HCT116 (cell line): Measurements from ENCODE around the gene CNPY3. TPM values are rescaled to one million over a fixed set of nuclear protein-coding genes. Genes with fewer than 3 reads are reported as not detected.

ENCODE experiments used
- ATAC-seq: fragments of 200-7000 bp; cut with Tn5 transposase; 2 replicates; pipeline ENCODE4 v1.9.1; 2020; ENCODE audit warnings: mild to moderate bottlenecking, moderate library complexity
- BruUV-seq: library from RNA; stranded (reverse); fragments of 400-500 nt; replicated peaks from 2 replicates; lab custom pipeline; 2021; lab: Mats Ljungman, UMichigan
- CTCF ChIA-PET: fragments of 300-600 bp; sonication (Branson Sonifier 250); formaldehyde crosslinking; loops from one replicate; lab custom pipeline; 2021; ENCODE audit warnings: antibody characterized with exemption; lab: Charles Lee
- POLR2A ChIA-PET: fragments of 300-600, 350-600 bp; sonication (Branson Sonifier 250); formaldehyde crosslinking; loops from one replicate; lab custom pipeline; 2021; ENCODE audit warnings: antibody characterized with exemption; lab: Charles Lee
- RAD21 ChIA-PET, 2 experiments: fragments of 300-600 bp; sonication (Branson Sonifier 250); formaldehyde crosslinking; loops; one replicate each; lab custom pipeline; 2023; ENCODE audit warnings: low total read pairs in 2 of 2; ENCODE audit not compliant: uncharacterized antibody in 2 of 2, unreplicated experiment in 2 of 2, low non-redundant PET in 1 of 2; lab: Charles Lee
- DNase-seq: peaks from one replicate; pipeline ENCODE4 v3.0.0-alpha.2; 2010; ENCODE audit warnings: low read depth, low spot score
- H2AFZ ChIP-seq: fragments of 200-600 bp; shearing (Covaris generic), sonication (generic); 2 replicates; pipeline ENCODE4 v1.6.1; 2017; ENCODE audit warnings: low read depth, mixed run types, mixed read lengths, antibody characterized with exemption, low read length; ENCODE audit not compliant: poor library complexity, severe bottlenecking
- H3K27ac ChIP-seq: 2 replicates; pipeline ENCODE4 v1.5.1; 2012; ENCODE audit warnings: low read depth, low read length
- H3K27me3 ChIP-seq: fragments of 200-600 bp; sonication (generic); 2 replicates; pipeline ENCODE4 v1.6.1; 2016; ENCODE audit warnings: mixed run types, low read length, mixed read lengths; ENCODE audit not compliant: insufficient read depth
- H3K36me3 ChIP-seq, 2 experiments: fragments of 200-500 bp in 1 of 2; fragments of 200-600 bp in 1 of 2; sonication (Bioruptor generic) in 1 of 2; sonication (generic) in 1 of 2; 2 replicates each; pipeline versions ENCODE4 v1.5.1 to v1.6.1; 2014 to 2016; ENCODE audit warnings: low read length in 2 of 2, inconsistent platforms in 1 of 2, mixed read lengths in 1 of 2, mixed run types in 1 of 2; ENCODE audit not compliant: insufficient read depth in 2 of 2, control insufficient read depth in 1 of 2
- H3K4me1 ChIP-seq, 2 experiments: fragments of 200-600 bp in 1 of 2; sonication (generic) in 1 of 2; 2 replicates each; pipeline versions ENCODE4 v1.5.1 to v1.6.1; 2012 to 2017; ENCODE audit warnings: low read length in 2 of 2, inconsistent platforms in 1 of 2, mild to moderate bottlenecking in 1 of 2, mixed read lengths in 1 of 2, mixed run types in 1 of 2, moderate library complexity in 1 of 2; ENCODE audit not compliant: insufficient read depth in 2 of 2, control insufficient read depth in 1 of 2
- H3K4me2 ChIP-seq: fragments of 200-600 bp; sonication (generic); 2 replicates; pipeline ENCODE4 v1.6.1; 2017; ENCODE audit warnings: mixed run types, low read length, mixed read lengths
- H3K4me3 ChIP-seq, 2 experiments: fragments of 200-600 bp in 1 of 2; sonication (generic) in 1 of 2; replicated peaks in 1 of 2; 2 replicates each; pipeline ENCODE4 v1.5.1; 2011 to 2016; ENCODE audit warnings: low read length in 2 of 2, control low read depth in 1 of 2, low read depth in 1 of 2, mild to moderate bottlenecking in 1 of 2, mixed read lengths in 1 of 2, mixed run types in 1 of 2
- H3K79me2 ChIP-seq: fragments of 200-600 bp; sonication (generic); 2 replicates; pipeline ENCODE4 v1.6.1; 2017; ENCODE audit warnings: mild to moderate bottlenecking, mixed run types, low read length, moderate library complexity, mixed read lengths; ENCODE audit not compliant: insufficient read depth
- H3K9ac ChIP-seq: fragments of 200-600 bp; sonication (generic); 2 replicates; pipeline ENCODE4 v1.6.1; 2016; ENCODE audit warnings: low read length, mixed read lengths
- H3K9me2 ChIP-seq: fragments of 200-600 bp; sonication (generic), shearing (Covaris generic); 2 replicates; pipeline ENCODE4 v1.6.1; 2017; ENCODE audit warnings: mixed run types, mild to moderate bottlenecking, moderate library complexity; ENCODE audit not compliant: insufficient read depth
- H3K9me3 ChIP-seq, 2 experiments: fragments of 200-500 bp in 1 of 2; fragments of 200-600 bp in 1 of 2; sonication (Bioruptor generic) in 1 of 2; sonication (generic) in 1 of 2; 2 replicates each; pipeline ENCODE4 v1.6.1; 2014 to 2017; ENCODE audit warnings: low read length in 2 of 2, mixed read lengths in 2 of 2, inconsistent platforms in 1 of 2, low read depth in 1 of 2, mild to moderate bottlenecking in 1 of 2, mixed run types in 1 of 2, moderate library complexity in 1 of 2; ENCODE audit not compliant: control insufficient read depth in 1 of 2, insufficient read depth in 1 of 2
- H4K20me1 ChIP-seq: fragments of 200-600 bp; sonication (generic), shearing (Covaris generic); 2 replicates; pipeline ENCODE4 v1.6.1; 2017; ENCODE audit warnings: mixed run types, mild to moderate bottlenecking, moderate library complexity; ENCODE audit not compliant: insufficient read depth
- ATF3 ChIP-seq: IDR thresholded peaks from 2 replicates; pipeline ENCODE4 v1.6.1; 2012
- CBX3 ChIP-seq: IDR thresholded peaks from 2 replicates; pipeline ENCODE4 v1.6.1; 2012; ENCODE audit warnings: low read depth
- CEBPB ChIP-seq: IDR thresholded peaks from 2 replicates; pipeline ENCODE4 v1.6.1; 2012; ENCODE audit warnings: low read depth
- ELF1 ChIP-seq: IDR thresholded peaks from 2 replicates; pipeline ENCODE4 v1.6.1; 2012; ENCODE audit warnings: low read depth, borderline replicate concordance
- EZH2phosphoT487 ChIP-seq: fragments of 200-600 bp; IDR thresholded peaks from 2 replicates; pipeline ENCODE4 v1.6.1; 2018; ENCODE audit warnings: antibody characterized with exemption, borderline replicate concordance
- FOSL1 ChIP-seq: IDR thresholded peaks from 2 replicates; pipeline ENCODE4 v1.6.1; 2012; ENCODE audit warnings: low read depth
- POLR2A ChIP-seq: IDR thresholded peaks from 2 replicates; pipeline ENCODE4 v1.7.0; 2011; ENCODE audit warnings: borderline replicate concordance; ENCODE audit not compliant: insufficient read depth, insufficient read length; ENCODE audit errors: extremely low read depth
- RAD21 ChIP-seq: IDR thresholded peaks from 2 replicates; pipeline ENCODE4 v1.6.1; 2012; ENCODE audit warnings: low read depth, mild to moderate bottlenecking
- SIN3A ChIP-seq: IDR thresholded peaks from 2 replicates; pipeline ENCODE4 v1.6.1; 2012; ENCODE audit warnings: low read depth
- SP1 ChIP-seq: IDR thresholded peaks from 2 replicates; pipeline ENCODE4 v1.6.1; 2012; ENCODE audit warnings: low read depth
- SRF ChIP-seq: IDR thresholded peaks from 2 replicates; pipeline ENCODE4 v1.6.1; 2012; ENCODE audit warnings: low read depth
- YY1 ChIP-seq: IDR thresholded peaks from 2 replicates; pipeline ENCODE4 v1.6.1; 2011; ENCODE audit warnings: low read length, low read depth, moderate library complexity, mild to moderate bottlenecking; ENCODE audit not compliant: insufficient replicate concordance; ENCODE audit errors: extremely low read depth
- intact Hi-C: fragments of 100-400 bp; cut with micrococcal nuclease; formaldehyde crosslinking; loops from 2 replicates; pipeline ENCODE4 v1.10.0; 2022
- total RNA-seq: library from RNA; stranded (reverse); gene quantifications from one replicate; pipeline ENCODE4 v1.2.1, GENCODE V29; 2021; ENCODE audit not compliant: unreplicated experiment
- TF ChIP-seq, protein P1 (sequence below): IDR thresholded peaks from 2 replicates; pipeline ENCODE4 v1.6.1; 2011; ENCODE audit warnings: mild to moderate bottlenecking, low read length, moderate library complexity; ENCODE audit not compliant: insufficient replicate concordance; ENCODE audit errors: extremely low read depth
- TF ChIP-seq, protein P2 (sequence below): IDR thresholded peaks from 2 replicates; pipeline ENCODE4 v1.6.1; 2012

Gene CNPY3
- total RNA-seq, 1 experiment from 2014 or later = 49.1 TPM

GRCh38 chr6:42937548-42938427, 8.5 kb downstream of the CNPY3 start:
- H3K4me1 ChIP-seq = no peaks in the 10 kb centered on the region
- H4K20me1 ChIP-seq = no peaks in the 10 kb centered on the region
- no peaks in the 10 kb centered on the region for H3K9me2 ChIP-seq
- BruUV-seq = no TSS peak
- H3K27me3 ChIP-seq = no peaks in the 10 kb centered on the region
- intact Hi-C loops = no loop called here
- no peak overlapping the region for H2AFZ ChIP-seq
- no peak overlapping the region for H3K4me3 ChIP-seq
- H3K27ac ChIP-seq = no peak overlapping the region
- POLR2A ChIA-PET = no interaction called here
- H3K9me3 ChIP-seq = no peaks in the 10 kb centered on the region
- TF ChIP-seq SRF (no peak), FOSL1 (no peak), CEBPB (no peak), SIN3A (no peak), ELF1 (no peak)
- ATAC-seq = no peak
- no peak overlapping the region for H3K4me2 ChIP-seq
- H3K36me3 ChIP-seq = peaks cover 22 to 27% of the 10 kb centered on the region in 2 experiments; a peak in 3 of 4 replicates
- DNase-seq = no peak
- no peak overlapping the region for H3K9ac ChIP-seq
- CTCF ChIA-PET = no interaction called here
- RAD21 ChIA-PET = no interaction called here
- H3K79me2 ChIP-seq = peaks cover 19% of the 10 kb centered on the region

DNA sequence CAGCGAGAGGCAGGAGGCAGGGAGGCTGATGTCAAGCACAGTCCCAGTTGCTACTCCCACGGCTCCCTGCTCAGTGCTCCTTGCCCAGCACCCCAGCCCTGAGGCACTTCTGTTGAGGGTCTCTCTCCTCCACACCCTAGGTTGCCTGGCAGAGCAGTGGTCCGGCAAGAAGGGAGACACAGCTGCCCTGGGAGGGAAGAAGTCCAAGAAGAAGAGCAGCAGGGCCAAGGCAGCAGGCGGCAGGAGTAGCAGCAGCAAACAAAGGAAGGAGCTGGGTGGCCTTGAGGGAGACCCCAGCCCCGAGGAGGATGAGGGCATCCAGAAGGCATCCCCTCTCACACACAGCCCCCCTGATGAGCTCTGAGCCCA, 9.1 kb downstream of the CNPY3 start:
- POLR2A ChIA-PET = no interaction called here
- intact Hi-C loops = no loop called here
- Histone ChIP-seq H3K27me3 (no peaks in the 10 kb centered on the region), H3K79me2 (peaks cover 12% of the 10 kb centered on the region), H3K9ac (no peak overlapping the region), H3K9me2 (no peaks in the 10 kb centered on the region), H3K4me3 (no peak overlapping the region), H3K9me3 (no peaks in the 10 kb centered on the region), H3K4me2 (no peak overlapping the region), H3K4me1 (no peaks in the 10 kb centered on the region), H3K36me3 (peaks cover 22% of the 10 kb centered on the region in 2 experiments; a peak in 3 of 4 replicates), H4K20me1 (no peaks in the 10 kb centered on the region), H2AFZ (no peak overlapping the region), H3K27ac (no peak overlapping the region)
- CTCF ChIA-PET = no interaction called here
- BruUV-seq = no TSS peak
- RAD21 ChIA-PET = no interaction called here
- DNase-seq (no peak), ATAC-seq (no peak)
- TF ChIP-seq CEBPB (no peak), CBX3 (no peak), SP1 (no peak), EZH2phosphoT487 (no peak), ATF3 (no peak), RAD21 (no peak), ELF1 (no peak), SRF (no peak), POLR2A (no peak), SIN3A (no peak), YY1 (no peak)
- TF ChIP-seq, protein P1, sequence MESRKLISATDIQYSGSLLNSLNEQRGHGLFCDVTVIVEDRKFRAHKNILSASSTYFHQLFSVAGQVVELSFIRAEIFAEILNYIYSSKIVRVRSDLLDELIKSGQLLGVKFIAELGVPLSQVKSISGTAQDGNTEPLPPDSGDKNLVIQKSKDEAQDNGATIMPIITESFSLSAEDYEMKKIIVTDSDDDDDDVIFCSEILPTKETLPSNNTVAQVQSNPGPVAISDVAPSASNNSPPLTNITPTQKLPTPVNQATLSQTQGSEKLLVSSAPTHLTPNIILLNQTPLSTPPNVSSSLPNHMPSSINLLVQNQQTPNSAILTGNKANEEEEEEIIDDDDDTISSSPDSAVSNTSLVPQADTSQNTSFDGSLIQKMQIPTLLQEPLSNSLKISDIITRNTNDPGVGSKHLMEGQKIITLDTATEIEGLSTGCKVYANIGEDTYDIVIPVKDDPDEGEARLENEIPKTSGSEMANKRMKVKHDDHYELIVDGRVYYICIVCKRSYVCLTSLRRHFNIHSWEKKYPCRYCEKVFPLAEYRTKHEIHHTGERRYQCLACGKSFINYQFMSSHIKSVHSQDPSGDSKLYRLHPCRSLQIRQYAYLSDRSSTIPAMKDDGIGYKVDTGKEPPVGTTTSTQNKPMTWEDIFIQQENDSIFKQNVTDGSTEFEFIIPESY = no peak
- TF ChIP-seq, protein P2, sequence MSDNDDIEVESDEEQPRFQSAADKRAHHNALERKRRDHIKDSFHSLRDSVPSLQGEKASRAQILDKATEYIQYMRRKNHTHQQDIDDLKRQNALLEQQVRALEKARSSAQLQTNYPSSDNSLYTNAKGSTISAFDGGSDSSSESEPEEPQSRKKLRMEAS = no peak
